KMS-11 (cell line): ENCODE measurements around the gene AMELX.

Experiments
- H2AFZ ChIP-seq: fragments of 200-600 bp; sonication (generic); 2 replicates; pipeline ENCODE4 v1.6.1; 2016; ENCODE audit warnings: antibody characterized with exemption, mixed run types, low read depth
- H3K27ac ChIP-seq: fragments of 200-600 bp; sonication (generic); 2 replicates; pipeline ENCODE4 v1.6.1; 2016; ENCODE audit warnings: mild to moderate bottlenecking, mixed run types
- H3K27me3 ChIP-seq: fragments of 200-600 bp; sonication (generic); 2 replicates; pipeline ENCODE4 v1.6.1; 2017; ENCODE audit warnings: mild to moderate bottlenecking, low read depth, mixed run types, moderate library complexity; ENCODE audit not compliant: insufficient read depth
- H3K36me3 ChIP-seq: fragments of 200-600 bp; sonication (generic); 2 replicates; pipeline ENCODE4 v1.6.1; 2017; ENCODE audit warnings: mild to moderate bottlenecking, mixed run types; ENCODE audit not compliant: insufficient read depth
- H3K4me1 ChIP-seq: fragments of 200-600 bp; sonication (generic); 2 replicates; pipeline ENCODE4 v1.6.1; 2016; ENCODE audit warnings: mild to moderate bottlenecking, low read depth, mixed run types; ENCODE audit not compliant: poor library complexity, severe bottlenecking
- H3K4me2 ChIP-seq: fragments of 200-600 bp; sonication (generic); 2 replicates; pipeline ENCODE4 v1.7.0; 2016; ENCODE audit warnings: mild to moderate bottlenecking, mixed run types
- H3K4me3 ChIP-seq: fragments of 200-600 bp; sonication (generic); IDR thresholded peaks from 2 replicates; pipeline ENCODE4 v1.6.1; 2017; ENCODE audit warnings: low read depth, low read length, mixed read lengths; ENCODE audit not compliant: insufficient read depth
- H3K79me2 ChIP-seq: fragments of 200-600 bp; sonication (generic); 2 replicates; pipeline ENCODE4 v1.6.1; 2016; ENCODE audit warnings: low read depth, mixed run types; ENCODE audit not compliant: insufficient read depth
- H3K9ac ChIP-seq: fragments of 200-600 bp; sonication (generic); 2 replicates; pipeline ENCODE4 v1.6.1; 2016; ENCODE audit warnings: mild to moderate bottlenecking, mixed run types
- H4K20me1 ChIP-seq: fragments of 200-600 bp; sonication (generic); 2 replicates; pipeline ENCODE4 v1.6.1; 2016; ENCODE audit warnings: mild to moderate bottlenecking, mixed run types; ENCODE audit not compliant: insufficient read depth
- TF ChIP-seq, protein P1 (sequence below): fragments of 200-600 bp; sonication (generic); conservative IDR thresholded peaks from 2 replicates; pipeline ENCODE4 v1.6.1; 2017; ENCODE audit warnings: low read depth, mild to moderate bottlenecking, antibody characterized with exemption, low read length, moderate library complexity, mixed read lengths

The AMELX gene

GRCh38 chrX:11265352-11265751, 27.9 kb upstream of the AMELX start:
- TF ChIP-seq, protein P1, sequence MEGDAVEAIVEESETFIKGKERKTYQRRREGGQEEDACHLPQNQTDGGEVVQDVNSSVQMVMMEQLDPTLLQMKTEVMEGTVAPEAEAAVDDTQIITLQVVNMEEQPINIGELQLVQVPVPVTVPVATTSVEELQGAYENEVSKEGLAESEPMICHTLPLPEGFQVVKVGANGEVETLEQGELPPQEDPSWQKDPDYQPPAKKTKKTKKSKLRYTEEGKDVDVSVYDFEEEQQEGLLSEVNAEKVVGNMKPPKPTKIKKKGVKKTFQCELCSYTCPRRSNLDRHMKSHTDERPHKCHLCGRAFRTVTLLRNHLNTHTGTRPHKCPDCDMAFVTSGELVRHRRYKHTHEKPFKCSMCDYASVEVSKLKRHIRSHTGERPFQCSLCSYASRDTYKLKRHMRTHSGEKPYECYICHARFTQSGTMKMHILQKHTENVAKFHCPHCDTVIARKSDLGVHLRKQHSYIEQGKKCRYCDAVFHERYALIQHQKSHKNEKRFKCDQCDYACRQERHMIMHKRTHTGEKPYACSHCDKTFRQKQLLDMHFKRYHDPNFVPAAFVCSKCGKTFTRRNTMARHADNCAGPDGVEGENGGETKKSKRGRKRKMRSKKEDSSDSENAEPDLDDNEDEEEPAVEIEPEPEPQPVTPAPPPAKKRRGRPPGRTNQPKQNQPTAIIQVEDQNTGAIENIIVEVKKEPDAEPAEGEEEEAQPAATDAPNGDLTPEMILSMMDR, result no peak
- peak overlapping the region; percentile 58; the same call in 1 of the 2 replicates for H3K4me2 ChIP-seq
- H4K20me1 ChIP-seq, result no peaks in the 10 kb centered on the region
- H3K79me2 ChIP-seq, result no peaks in the 10 kb centered on the region
- H3K4me3 ChIP-seq, result no peak overlapping the region
- no peaks in the 10 kb centered on the region for H3K27me3 ChIP-seq
- H3K36me3 ChIP-seq, result no peaks in the 10 kb centered on the region
- peak overlapping the region; percentile 60; the same call in 1 of the 2 replicates for H3K27ac ChIP-seq
- peaks cover 72% of the 10 kb centered on the region for H3K4me1 ChIP-seq
- no peak overlapping the region for H2AFZ ChIP-seq
- H3K9ac ChIP-seq, result no peak overlapping the region; the same call in 1 of the 2 replicates

DNA sequence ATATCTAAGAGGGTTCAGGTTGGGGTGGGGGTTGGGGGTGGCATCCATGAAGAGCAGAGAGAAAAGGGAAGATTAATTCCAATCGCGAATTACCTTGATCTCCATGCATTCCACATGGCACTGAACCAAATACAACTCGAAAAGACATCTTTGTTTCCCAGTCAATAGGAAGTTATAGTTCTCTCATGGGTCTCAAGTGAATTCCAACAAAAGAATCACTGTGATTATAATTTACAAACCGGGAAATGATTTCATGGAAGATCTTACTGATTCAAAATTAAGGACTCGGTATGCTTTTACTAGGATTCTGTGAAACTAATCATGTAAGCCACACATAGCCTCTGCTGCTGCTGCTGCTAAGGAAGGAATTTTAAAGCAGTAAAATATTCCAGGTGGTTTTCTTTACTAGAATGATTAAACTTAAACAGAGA, 26.6 kb upstream of the AMELX start:
- Histone ChIP-seq H3K9ac (no peak overlapping the region), H3K79me2 (no peaks in the 10 kb centered on the region), H3K4me2 (peak overlapping the region; percentile 12; the same call in 1 of the 2 replicates), H3K4me1 (peaks cover 77% of the 10 kb centered on the region), H2AFZ (no peak overlapping the region), H3K27ac (no peak overlapping the region), H3K36me3 (no peaks in the 10 kb centered on the region), H3K27me3 (no peaks in the 10 kb centered on the region), H4K20me1 (no peaks in the 10 kb centered on the region), H3K4me3 (no peak overlapping the region)
- TF ChIP-seq, protein P1, result no peak

DNA sequence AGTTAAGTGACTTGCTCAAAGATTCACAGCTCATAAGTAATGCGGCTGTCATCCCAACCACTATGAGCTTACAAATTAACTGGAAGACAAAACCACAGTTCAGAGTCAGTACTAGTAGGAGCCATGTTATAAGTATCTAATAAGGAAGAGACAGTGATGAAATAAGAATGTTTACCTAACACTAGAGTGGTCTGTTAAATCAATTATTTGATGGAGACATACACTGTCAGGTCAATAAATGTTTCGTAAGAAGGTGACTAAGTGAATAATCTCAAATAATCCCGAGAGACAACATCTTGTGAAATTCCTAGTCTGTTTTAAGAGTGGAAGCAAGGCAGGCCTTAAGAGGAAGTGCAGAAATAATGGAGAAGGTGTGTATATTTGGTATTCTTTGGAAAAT, 25.8 kb upstream of the AMELX start:
- Histone ChIP-seq H3K9ac (no peak overlapping the region), H3K36me3 (no peaks in the 10 kb centered on the region)
- TF ChIP-seq, protein P1, result no peak

DNA sequence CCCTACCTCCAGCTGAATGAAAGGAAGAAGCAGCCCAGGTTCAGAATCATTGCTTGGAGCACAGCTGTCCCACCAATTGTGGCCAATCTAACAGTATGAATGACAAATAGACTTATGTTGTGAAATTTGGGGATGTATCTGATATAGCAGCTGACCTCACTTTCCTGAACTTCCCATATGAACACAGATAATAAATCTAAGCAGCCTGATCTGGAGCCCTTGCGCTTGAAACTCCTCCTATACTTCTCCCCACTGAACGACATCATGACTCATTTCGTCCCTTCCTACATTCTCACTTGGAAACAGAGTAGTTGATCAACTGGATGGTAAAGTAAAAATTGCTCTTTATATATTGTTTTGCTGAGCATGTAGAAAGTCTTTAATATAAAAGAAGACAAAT, 24.2 kb upstream of the AMELX start:
- Histone ChIP-seq H3K4me1 (peaks cover 56% of the 10 kb centered on the region), H3K36me3 (no peaks in the 10 kb centered on the region), H3K27ac (no peak overlapping the region), H3K79me2 (no peaks in the 10 kb centered on the region), H3K4me2 (peak overlapping the region; percentile 72; the same call in 1 of the 2 replicates), H3K9ac (no peak overlapping the region), H4K20me1 (no peaks in the 10 kb centered on the region), H2AFZ (no peak overlapping the region), H3K27me3 (no peaks in the 10 kb centered on the region), H3K4me3 (no peak overlapping the region)
- TF ChIP-seq, protein P1, result no peak

More for the DNA sequence above, 25.8 kb upstream of the AMELX start:
- Histone ChIP-seq H3K27ac (no peak overlapping the region), H3K4me2 (no peak overlapping the region), H3K4me3 (no peak overlapping the region), H3K27me3 (no peaks in the 10 kb centered on the region), H3K79me2 (no peaks in the 10 kb centered on the region), H4K20me1 (no peaks in the 10 kb centered on the region), H2AFZ (no peak overlapping the region), H3K4me1 (peaks cover 72% of the 10 kb centered on the region)
